ENCODE data around the gene ASCC2.
"Not testable (repeated sequence)": the region's sequence is repeated elsewhere in the genome, so short reads cannot be mapped to it uniquely, and the experiment has no call there.

The ASCC2 gene

GRCh38 chr22:29859030-29859429, 21.0 kb upstream of the ASCC2 start:
- not testable (repeated sequence) for FAIRE-seq; DNase-seq (ENCODE audit: low spot score)

DNA sequence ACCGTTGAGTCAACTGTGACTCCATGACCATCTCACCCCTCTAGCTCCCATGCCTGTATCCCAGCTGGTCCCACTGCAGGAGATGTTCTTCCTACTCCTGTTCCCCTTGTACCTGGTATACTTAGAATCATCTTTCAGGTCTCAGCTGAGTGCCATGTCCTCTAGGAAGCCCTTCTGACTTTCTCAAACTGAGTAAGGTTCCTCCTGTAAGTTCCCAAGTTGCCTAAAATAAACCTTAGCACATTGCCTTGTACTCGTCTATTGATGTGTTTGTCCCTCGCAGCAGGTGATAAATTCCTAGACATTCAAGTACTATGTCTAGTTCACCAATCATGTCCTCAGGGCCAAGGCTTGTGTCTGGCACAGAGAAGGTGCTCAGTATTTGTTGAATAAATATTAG, 18.4 kb upstream of the ASCC2 start:
- no peak for FAIRE-seq
- no peak for DNase-seq (ENCODE audit: low spot score)

DNA sequence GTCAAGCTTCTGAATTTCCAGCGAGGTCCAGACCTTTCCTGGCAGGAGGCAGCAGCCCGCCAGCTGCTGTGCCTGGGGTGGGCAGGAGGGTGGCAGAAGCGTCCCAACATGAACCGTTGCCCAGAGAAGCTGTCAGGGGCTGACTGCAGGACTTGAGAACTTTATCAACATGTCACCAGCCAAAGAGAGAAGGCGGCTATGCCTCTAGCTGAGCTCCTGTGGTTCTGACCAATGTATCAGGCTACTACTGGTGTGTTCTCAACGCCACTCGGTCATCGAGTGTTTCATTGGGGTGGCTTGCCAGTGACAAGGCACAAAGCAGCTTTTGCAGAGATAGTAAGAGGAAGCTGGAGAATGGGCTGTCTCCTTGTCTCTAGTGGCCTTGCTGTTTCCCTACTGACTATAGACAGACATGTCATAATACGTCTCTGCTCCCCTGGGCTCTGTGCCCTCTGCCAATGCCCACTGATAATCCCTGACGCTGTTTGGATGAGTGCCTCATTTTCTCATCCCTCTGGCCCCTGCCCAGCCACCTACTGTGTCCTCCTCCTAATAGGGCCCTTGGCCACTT, 17.6 kb upstream of the ASCC2 start:
- DNase-seq (ENCODE audit: low spot score) (no peak), FAIRE-seq (no peak)

GRCh38 chr22:29854432-29854831, 16.4 kb upstream of the ASCC2 start:
- FAIRE-seq, result no peak
- DNase-seq (ENCODE audit: low spot score), result no peak

DNA sequence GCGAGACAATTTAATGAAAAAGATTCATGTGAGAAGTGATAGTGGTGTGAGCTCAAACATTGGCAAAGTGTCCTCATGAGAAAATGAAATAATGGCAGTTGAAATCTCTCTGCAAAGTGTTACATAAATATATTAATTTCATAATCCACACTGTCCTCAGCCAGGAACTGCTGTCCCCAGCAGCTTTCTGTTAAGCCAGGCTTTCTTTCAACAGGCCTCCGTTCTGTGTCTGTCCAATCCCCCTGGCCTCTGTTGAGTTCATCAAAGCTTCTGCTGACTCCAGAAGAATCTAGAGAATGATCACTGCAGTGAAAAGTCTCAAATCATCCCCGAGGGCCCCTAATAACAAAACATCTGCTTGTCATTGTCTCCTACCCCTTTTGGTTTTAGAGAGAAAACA, 10.0 kb upstream of the ASCC2 start:
- FAIRE-seq, result no peak
- no peak for DNase-seq (ENCODE audit: low spot score)

- DNase-seq (ENCODE audit: low spot score), result no peak
- FAIRE-seq, result no peak
These were observed 8.2 kb upstream of the ASCC2 start for GRCh38 chr22:29846290-29846689.

GRCh38 chr22:29842740-29843139, 4.7 kb upstream of the ASCC2 start:
- peak; percentile 89 for DNase-seq (ENCODE audit: low spot score)

GRCh38 chr22:29842172-29842571, 4.1 kb upstream of the ASCC2 start:
- FAIRE-seq (no peak), DNase-seq (ENCODE audit: low spot score) (no peak)

More at GRCh38 chr22:29842740-29843139, 4.7 kb upstream of the ASCC2 start:
- FAIRE-seq, result peak; percentile 83

DNA sequence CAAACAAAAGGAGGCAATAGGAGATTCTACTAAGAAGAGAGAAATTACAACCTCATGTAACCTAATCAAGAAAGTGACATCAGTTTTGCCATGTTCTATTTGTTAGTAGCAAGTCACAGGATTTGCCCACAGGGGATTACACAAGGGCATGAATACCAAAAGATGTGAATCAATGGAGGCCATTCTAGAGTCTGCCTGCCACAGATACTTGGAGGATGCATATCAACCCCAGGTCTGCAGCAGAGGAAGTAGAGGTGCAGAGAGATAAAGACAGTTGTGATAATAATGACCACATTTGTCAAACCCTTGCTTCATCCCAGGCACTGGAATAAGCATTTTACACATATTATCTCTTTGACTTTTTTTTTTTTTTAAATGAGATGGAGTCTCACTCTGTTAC, 2.4 kb upstream of the ASCC2 start:
- DNase-seq (ENCODE audit: low spot score) (no peak), FAIRE-seq (no peak)

DNA sequence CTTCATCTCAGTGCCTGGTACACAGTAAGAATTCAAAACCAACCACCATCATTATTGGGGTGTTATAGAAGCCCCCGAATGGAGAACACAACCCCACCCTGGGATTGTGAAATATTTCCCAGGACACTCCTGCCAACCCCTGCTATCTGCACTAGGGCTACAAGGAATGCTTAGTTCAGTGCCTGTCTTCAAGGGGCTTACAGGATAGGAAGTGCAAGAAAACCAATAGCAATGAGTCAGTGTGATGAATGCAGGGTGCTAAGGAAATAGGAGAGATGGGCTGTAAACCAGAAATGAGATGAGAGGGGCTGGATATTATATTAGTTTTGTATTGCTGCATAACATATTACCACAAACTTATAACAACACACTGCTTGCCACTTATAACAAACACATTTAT, 965 bp upstream of the ASCC2 start:
- no peak for DNase-seq (ENCODE audit: low spot score)
- no peak for FAIRE-seq

- DNase-seq (ENCODE audit: low spot score), result no peak
- FAIRE-seq, result no peak
These were observed 504 bp upstream of the ASCC2 start for GRCh38 chr22:29838599-29838956.

- not testable (repeated sequence) for DNase-seq (ENCODE audit: low spot score); FAIRE-seq
These were observed 1.2 kb downstream of the ASCC2 start for GRCh38 chr22:29836791-29837370.

GRCh38 chr22:29834046-29834445, 4.0 kb downstream of the ASCC2 start:
- DNase-seq (ENCODE audit: low spot score), result no peak
- no peak for FAIRE-seq

- DNase-seq (ENCODE audit: low spot score), result no peak
- no peak for FAIRE-seq
These were observed 4.6 kb downstream of the ASCC2 start for GRCh38 chr22:29833392-29833965.

GRCh38 chr22:29831958-29832357, 6.1 kb downstream of the ASCC2 start:
- DNase-seq (ENCODE audit: low spot score) (no peak), FAIRE-seq (no peak)

DNA sequence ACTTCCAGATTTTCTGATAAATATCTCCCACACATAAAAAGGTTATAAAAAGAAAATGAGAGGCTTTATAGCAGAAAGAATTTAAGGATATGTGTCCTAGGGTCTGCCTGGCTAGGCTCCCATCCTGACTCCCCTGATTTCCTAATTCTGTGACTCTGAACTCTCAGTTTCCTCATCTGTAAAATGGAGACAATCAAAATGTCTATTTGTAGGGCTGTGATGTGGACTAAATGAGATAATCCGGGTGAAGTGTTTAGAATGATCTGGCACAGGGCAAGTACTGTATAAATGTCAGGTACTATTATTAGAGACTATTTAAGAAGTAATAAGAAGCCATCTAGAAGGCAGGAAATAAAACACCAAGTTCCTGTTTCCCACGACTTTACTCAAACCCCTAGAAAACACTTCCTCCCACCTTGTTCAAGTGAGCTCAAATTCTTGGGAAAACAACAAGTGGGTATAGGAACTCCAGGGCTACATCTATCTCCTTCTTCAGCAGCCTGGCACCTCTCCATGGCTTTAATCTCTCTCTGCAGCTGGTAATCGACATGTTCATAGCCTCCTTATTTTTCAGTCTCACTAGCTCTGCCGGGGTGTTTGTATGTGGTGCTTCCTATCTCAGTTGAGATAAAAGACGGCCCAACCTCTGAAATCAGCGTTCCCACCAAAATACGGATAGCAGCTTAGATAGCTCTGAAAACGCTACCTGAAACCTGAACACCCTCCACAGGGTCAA, 6.7 kb downstream of the ASCC2 start:
- DNase-seq (ENCODE audit: low spot score), result no peak
- no peak for FAIRE-seq

DNA sequence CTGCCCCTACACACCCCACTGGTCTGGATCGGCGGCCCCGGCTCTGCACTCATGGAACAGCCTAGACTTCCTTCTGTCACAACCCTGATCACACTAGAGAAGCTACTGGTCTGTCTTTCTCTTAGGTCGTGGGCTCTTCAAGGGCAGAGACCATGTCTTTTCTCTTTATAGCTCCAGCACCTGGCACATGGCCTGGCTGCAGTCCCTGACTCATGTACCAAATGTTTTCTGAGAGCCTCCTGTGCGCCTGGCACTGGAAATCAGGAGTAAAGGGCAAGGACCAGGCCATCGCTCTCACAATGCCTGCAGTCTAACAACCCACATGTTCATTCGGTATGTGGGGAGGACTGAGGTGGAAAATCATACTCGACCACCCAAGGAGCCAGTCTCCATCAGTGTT, 7.5 kb downstream of the ASCC2 start:
- no peak for FAIRE-seq
- no peak for DNase-seq (ENCODE audit: low spot score)

DNA sequence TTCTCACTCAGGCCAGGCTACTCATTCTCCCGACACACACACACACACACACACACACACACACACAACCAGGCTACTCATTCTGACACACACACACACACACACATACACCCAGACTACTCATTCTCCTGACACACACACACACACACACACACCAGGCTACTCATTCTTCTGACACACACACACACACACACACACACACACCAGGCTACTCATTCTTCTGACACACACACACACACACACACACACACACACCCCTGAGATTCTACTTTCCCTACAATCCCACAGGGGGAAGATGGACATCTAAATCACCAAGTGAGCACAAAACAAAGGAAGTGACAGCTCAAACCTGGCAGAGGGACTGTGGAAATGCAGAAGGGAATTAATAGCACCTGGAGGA, 10.3 kb downstream of the ASCC2 start:
- DNase-seq (ENCODE audit: low spot score); FAIRE-seq: not testable (repeated sequence)

DNA sequence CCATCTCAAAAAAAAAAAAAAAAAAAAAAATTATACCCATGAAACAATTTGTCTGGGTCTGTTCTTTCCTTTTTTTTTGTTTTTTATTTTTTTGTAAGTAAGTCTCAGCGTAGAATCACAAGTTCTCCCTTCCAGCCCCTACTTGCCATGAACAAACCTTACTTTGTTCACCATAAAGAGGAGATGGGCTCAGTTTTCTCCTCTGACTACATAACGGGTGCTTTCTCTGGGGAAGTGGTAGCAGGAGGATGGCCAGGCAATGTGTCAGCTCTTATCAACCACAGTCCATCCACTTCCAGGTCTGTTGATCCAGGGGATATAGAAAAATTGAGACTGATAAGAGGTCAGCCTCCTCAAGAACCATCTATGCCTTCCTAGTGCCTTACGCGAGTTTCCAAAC, 11.0 kb downstream of the ASCC2 start:
- FAIRE-seq, result no peak
- DNase-seq (ENCODE audit: low spot score), result no peak

DNA sequence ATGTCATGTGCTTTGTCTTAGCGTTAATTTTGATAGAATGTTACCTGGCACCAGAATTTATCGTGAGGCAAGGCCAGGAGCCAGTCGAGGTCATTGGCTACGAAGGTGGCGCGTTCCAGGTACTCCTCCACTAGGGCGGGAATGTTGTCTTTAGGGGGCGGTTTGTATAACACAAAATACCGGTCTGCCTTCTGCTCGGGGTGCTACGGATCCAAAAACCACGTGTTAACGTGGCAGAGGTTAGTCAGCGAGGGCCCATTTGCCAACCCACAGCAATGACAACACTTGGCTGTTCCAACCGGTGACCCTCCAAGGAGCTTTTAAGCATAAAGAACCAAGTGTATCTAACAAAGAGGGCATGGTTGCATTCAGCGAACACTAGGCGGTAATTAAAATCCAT, 12.5 kb downstream of the ASCC2 start:
- DNase-seq (ENCODE audit: low spot score), result no peak
- no peak for FAIRE-seq

- no peak for FAIRE-seq
- DNase-seq (ENCODE audit: low spot score), result no peak
These were observed 13.4 kb downstream of the ASCC2 start for GRCh38 chr22:29824677-29825076.

DNA sequence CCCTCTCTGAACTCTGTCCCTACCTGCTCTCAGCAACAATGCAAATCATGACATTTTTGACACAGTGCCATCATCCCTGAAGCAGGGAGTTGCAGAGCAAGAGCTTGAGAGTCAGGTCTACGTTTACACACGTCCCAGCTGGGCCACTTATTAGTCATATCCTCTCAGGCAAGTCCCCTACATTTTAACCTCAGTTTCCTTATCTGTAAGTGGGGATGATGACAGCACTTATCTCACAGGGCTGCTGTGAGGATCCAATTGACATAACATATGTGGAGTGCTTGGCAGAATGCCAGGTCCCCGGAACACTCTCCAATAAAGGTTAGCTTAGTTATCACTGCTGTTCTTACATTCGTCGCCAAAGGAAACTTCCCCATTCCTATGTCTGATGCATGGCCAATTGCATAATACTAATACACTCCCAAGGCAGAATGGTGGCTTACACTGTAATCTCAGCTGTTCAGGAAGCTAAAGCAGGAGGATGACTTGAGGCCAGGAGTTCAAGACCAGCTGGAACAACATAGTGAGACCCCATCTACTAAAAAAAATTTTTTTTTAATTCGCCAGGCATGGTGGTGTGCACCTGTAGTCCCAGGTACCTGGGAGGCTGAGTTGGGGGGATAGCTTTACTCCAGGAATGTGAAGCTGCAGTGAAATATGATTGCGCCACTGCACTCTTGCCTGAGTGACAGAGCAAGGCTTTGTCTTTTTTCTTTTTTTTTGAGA, 16.6 kb downstream of the ASCC2 start:
- FAIRE-seq, result peak; percentile 93
- DNase-seq (ENCODE audit: low spot score), result peak; percentile 100

All from RCC 7860 (cell line).